Body of pancreas (tissue), 4 donors: Measurements from ENCODE around the gene FRG2C. TPM values are rescaled to one million over a fixed set of nuclear protein-coding genes. Genes with fewer than 3 reads are reported as not detected.
A peak's percentile ranks its signal among the peaks of the same experiment; 100 is the strongest.
"Not testable (repeated sequence)": the region's sequence is repeated elsewhere in the genome, so short reads cannot be mapped to it uniquely, and the experiment has no call there.

ENCODE experiments used
- ATAC-seq: fragments of 150-250 bp; one replicate; pipeline ENCODE4 v1.9.1; 2016
- DNase-seq, 4 donors: peaks; one replicate each; pipeline ENCODE4 v3.0.0-alpha.2; 2019
- H3K27ac ChIP-seq, 4 donors: fragments of 200-600 bp; sonication (generic); 1 replicate in 3 of 4; 2 replicates in 1 of 4; pipeline versions ENCODE4 v1.5.1 to v1.6.1; 2016 to 2019; ENCODE audit warnings: mild to moderate bottlenecking in 1 of 4, mixed read lengths in 1 of 4, moderate library complexity in 1 of 4
- H3K27me3 ChIP-seq, 2 donors: fragments of 200-600 bp; sonication (generic); one replicate each; pipeline ENCODE4 v1.6.0; 2016; ENCODE audit warnings: mild to moderate bottlenecking in 1 of 2
- H3K36me3 ChIP-seq, 2 donors: fragments of 200-600 bp; sonication (generic); replicated peaks in 1 of 2; 2 replicates each; pipeline ENCODE4 v1.5.1; 2016; ENCODE audit warnings: low read depth in 2 of 2; ENCODE audit not compliant: insufficient read depth in 1 of 2
- H3K4me1 ChIP-seq: fragments of 200-600 bp; sonication (generic); one replicate; pipeline ENCODE4 v1.6.0; 2016
- H3K4me3 ChIP-seq, 2 donors: fragments of 200-600 bp; sonication (generic); 1 replicate in 1 of 2; 2 replicates in 1 of 2; pipeline ENCODE4 v1.5.1; 2016 to 2019
- H3K9me3 ChIP-seq, 3 donors: fragments of 200-600 bp; sonication (generic); 1 replicate in 2 of 3; 2 replicates in 1 of 3; pipeline ENCODE4 v1.5.1; 2016
- POLR2A ChIP-seq, 3 donors: fragments of 450-650 bp; IDR thresholded peaks; one replicate each; pipeline ENCODE4 v1.6.1; 2016; ENCODE audit warnings: antibody characterized with exemption in 3 of 3, mild to moderate bottlenecking in 2 of 3
- WGBS, 2 donors: methylation state at CpG; one replicate each; pipeline ENCODE4 v1.1.5; 2017; 5-methylcytosine and 5-hydroxymethylcytosine counted together
- intact Hi-C: fragments of 100-400 bp; cut with DNase I; formaldehyde crosslinking; loops from one replicate; pipeline ENCODE4 v1.15.1; 2023
- total RNA-seq, 2 donors: library from RNA; depleted of rRNA; stranded (reverse); fragments of >200 nt; gene quantifications; one replicate each; pipeline ENCODE4 v1.1.0, GENCODE V29; 2016
- TF ChIP-seq, protein P1 (sequence below), 7 experiments: fragments of 450-650 bp in 4 of 7; fragments of 200-600 bp in 3 of 7; sonication (generic) in 3 of 7; IDR thresholded peaks; one replicate each; pipeline ENCODE4 v1.5.1; 2016 to 2019; ENCODE audit warnings: antibody characterized with exemption in 7 of 7

FRG2C gene
- not detected for total RNA-seq

- intact Hi-C loops, H3K36me3 ChIP-seq, H3K9me3 ChIP-seq, DNase-seq, H3K27me3 ChIP-seq, H3K4me1 ChIP-seq, H3K27ac ChIP-seq, H3K4me3 ChIP-seq, ATAC-seq: not testable (repeated sequence)
- 69 to 70% methylated on average over 9 of the region's 9 CpGs for WGBS, 2 donors
Measured at GRCh38 chr3:75664028-75664427, at the start of gene FRG2C. Gene FRG2C, plus strand, starts transcription at chr3:75664328. Its CDS starts 52 bp downstream, at chr3:75664380.

GRCh38 chr3:75618666-75619305 lies 45.3 kb upstream of the FRG2C start:
- H3K27ac ChIP-seq, H3K36me3 ChIP-seq, H3K9me3 ChIP-seq, H3K27me3 ChIP-seq, intact Hi-C loops: not testable (repeated sequence)
- ATAC-seq (peak; percentile 71), DNase-seq (peak; percentile 70 to 86 (median 80))
- 0 to 3% methylated on average over 11 to 43 of the region's 43 CpGs for WGBS, 2 donors
- peaks cover 16% of the 10 kb centered on the region for H3K4me1 ChIP-seq
- peak overlapping the region; percentile 16 to 27 for H3K4me3 ChIP-seq

DNA sequence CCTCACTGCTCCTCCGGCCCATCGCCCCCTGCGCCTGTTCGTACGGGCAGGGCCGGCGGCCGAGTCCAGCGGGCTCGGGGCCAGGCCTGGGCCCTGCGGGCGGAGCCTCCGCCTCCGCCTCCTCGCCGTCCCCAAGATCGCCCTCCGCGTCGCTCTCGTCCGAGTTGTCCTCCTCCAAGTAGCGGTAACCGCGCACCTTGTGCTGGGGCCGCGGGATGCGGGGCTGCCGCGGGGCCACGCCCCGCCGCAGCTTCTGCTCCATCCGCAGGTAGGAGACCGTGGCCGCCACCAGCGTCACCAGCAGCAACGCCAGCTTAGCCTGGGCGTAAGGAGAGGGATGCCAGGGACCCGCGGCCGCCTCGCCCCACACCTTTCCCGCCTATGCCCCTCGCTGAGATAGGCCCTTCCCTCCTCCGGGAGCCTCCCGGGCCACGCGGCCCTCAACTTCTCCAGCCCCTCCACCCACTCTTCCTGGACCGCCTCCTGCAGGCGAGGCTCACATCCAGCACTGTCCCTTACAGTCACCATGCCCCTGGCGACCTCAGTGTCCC lies 44.6 kb upstream of the FRG2C start:
- TF ChIP-seq POLR2A (IDR thresholded peaks at IDR 0.05), result peak in 1 of 3 donors; percentile 8
- H3K4me1 ChIP-seq, result peaks cover 16% of the 10 kb centered on the region
- peak in 3 of 4 donors; percentile 26 to 31 (median 30) for DNase-seq
- H3K27me3 ChIP-seq, H3K9me3 ChIP-seq, H3K36me3 ChIP-seq, H3K27ac ChIP-seq, ATAC-seq, intact Hi-C loops: not testable (repeated sequence)
- peak overlapping the region; percentile 16 to 27 for H3K4me3 ChIP-seq
- WGBS, 2 donors, result 0 to 2% methylated on average over 1 to 37 of the region's 52 CpGs

DNA sequence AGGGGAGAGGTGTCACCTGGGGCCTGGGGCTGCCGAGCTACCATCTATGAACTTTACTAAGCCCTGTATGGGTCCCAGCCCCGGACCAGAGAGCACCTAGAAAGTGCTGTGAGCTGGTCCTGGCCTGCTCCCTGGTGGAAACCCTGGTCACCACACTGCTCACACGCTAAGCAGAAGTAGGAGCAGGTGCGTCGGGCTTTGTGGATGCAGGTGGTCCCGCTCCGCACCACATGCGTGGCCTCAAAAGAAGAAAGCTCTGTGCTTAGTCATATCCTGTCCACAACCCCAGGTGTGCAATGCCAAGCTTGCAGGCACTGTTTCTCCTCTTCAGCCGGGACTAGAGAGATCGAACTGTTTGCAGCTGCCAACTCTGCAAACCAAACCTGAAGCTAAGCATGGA lies 42.4 kb upstream of the FRG2C start:
- H3K27ac ChIP-seq, H3K27me3 ChIP-seq, DNase-seq, H3K9me3 ChIP-seq, ATAC-seq, H3K4me3 ChIP-seq, intact Hi-C loops, H3K36me3 ChIP-seq: not testable (repeated sequence)
- 47 to 67% methylated on average over 3 to 10 of the region's 10 CpGs for WGBS, 2 donors
- H3K4me1 ChIP-seq, result peaks cover 16% of the 10 kb centered on the region

- H3K9me3 ChIP-seq, intact Hi-C loops, ATAC-seq, H3K4me3 ChIP-seq, H3K27me3 ChIP-seq, H3K36me3 ChIP-seq, DNase-seq, H3K27ac ChIP-seq: not testable (repeated sequence)
- WGBS, 2 donors, result 86 to 90% methylated on average over 1 to 8 of the region's 13 CpGs
- peaks cover 13% of the 10 kb centered on the region for H3K4me1 ChIP-seq
Measured at GRCh38 chr3:75623656-75624055, 40.5 kb upstream of the FRG2C start.

DNA sequence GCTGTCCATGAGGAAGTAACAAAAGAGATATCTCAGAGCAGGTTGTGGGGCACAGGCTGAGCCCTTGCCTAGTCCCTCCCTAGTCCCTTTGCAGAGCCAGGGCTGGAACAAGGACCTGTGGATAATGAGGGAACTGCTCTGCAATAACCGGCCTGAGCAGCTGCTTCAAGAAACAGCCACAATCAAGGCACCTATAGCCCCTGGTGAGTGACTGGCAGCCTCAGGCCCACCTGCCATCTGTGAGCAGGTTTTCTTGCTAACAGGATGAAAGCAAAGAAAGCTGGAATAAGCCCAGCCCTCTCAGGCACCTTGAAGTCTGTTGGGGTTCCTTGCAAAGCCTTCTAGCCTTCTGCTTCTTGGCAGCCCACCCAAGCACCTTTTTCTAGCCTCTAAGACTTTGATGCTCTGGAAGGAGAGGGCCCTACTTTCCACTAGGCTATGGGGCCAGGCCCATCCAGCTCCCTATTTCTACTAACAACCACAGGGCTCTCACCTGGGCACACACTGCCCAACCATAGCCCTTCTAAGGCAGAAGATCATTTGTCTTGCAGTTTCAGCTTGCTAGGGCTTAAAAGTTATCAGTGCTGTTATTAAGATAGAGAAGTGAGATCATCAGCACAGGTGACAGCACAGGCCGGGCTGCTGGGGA lies 33.1 kb upstream of the FRG2C start:
- intact Hi-C loops, ATAC-seq, H3K27me3 ChIP-seq, H3K36me3 ChIP-seq, H3K4me1 ChIP-seq, H3K27ac ChIP-seq, H3K4me3 ChIP-seq, DNase-seq, H3K9me3 ChIP-seq: not testable (repeated sequence)
- 61% methylated on average over 2 of the region's 2 CpGs; no CpG with 5 or more reads in 1 of the 2 donors for WGBS, 2 donors

GRCh38 chr3:75631541-75631940 lies 32.6 kb upstream of the FRG2C start:
- intact Hi-C loops, result no loop called here
- 69% methylated on average over 4 of the region's 4 CpGs; no CpG with 5 or more reads in 1 of the 2 donors for WGBS, 2 donors

DNA sequence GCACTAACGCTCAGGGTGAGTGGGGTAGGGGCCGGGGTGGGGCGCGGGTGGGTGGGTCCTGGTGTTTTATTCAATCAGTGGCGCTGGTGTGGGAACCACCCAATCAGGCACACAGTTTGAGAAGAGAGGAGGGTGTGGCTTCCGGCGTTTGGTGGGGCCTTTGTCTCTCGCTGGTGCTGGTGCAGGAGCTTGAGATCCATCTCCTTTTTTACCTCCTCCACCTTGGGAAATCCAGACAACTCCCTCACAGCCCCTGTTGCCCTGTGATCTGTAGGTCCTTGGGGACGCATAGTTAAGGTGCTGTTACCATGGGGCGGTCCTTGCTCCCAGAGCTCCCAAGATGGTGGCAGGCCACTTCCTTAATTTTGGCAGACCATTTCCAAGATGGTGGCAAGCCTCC lies 25.2 kb upstream of the FRG2C start:
- H3K27ac ChIP-seq, H3K4me1 ChIP-seq, DNase-seq, H3K9me3 ChIP-seq, intact Hi-C loops, H3K36me3 ChIP-seq, ATAC-seq, H3K27me3 ChIP-seq, H3K4me3 ChIP-seq: not testable (repeated sequence)
- 89 to 93% methylated on average over 10 of the region's 10 CpGs for WGBS, 2 donors

More at GRCh38 chr3:75631541-75631940, 32.6 kb upstream of the FRG2C start:
- Histone ChIP-seq H3K4me1 (no peaks in the 10 kb centered on the region), H3K4me3 (no peak overlapping the region), H3K36me3 (no peaks in the 10 kb centered on the region), H3K27me3 (no peaks in the 10 kb centered on the region), H3K27ac (no peak overlapping the region), H3K9me3 (no peaks in the 10 kb centered on the region)
- ATAC-seq (no peak), DNase-seq (no peak)
- TF ChIP-seq, protein P1, sequence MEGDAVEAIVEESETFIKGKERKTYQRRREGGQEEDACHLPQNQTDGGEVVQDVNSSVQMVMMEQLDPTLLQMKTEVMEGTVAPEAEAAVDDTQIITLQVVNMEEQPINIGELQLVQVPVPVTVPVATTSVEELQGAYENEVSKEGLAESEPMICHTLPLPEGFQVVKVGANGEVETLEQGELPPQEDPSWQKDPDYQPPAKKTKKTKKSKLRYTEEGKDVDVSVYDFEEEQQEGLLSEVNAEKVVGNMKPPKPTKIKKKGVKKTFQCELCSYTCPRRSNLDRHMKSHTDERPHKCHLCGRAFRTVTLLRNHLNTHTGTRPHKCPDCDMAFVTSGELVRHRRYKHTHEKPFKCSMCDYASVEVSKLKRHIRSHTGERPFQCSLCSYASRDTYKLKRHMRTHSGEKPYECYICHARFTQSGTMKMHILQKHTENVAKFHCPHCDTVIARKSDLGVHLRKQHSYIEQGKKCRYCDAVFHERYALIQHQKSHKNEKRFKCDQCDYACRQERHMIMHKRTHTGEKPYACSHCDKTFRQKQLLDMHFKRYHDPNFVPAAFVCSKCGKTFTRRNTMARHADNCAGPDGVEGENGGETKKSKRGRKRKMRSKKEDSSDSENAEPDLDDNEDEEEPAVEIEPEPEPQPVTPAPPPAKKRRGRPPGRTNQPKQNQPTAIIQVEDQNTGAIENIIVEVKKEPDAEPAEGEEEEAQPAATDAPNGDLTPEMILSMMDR (IDR thresholded peaks at IDR 0.05), result no peak
- no peak for TF ChIP-seq POLR2A (IDR thresholded peaks at IDR 0.05)

DNA sequence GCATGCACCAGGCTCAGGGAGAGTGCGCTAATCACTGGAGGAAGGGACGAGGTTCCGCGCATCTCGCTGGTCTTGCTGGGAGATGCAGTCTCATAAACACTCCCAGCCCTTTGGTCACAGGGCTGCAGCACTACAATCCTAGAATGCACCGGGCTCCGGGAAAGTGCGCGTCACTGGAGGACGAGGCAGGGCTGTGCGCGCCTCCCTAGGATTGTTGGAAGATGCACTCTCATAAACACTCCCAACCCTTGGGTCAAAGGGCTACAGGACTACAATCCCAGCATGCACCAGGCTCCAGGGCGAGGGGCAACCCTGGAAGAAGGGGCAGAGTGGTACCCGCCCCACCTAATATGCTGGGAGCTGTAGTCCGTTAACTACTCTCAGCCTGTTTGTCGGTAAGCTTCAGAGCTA lies 23.0 kb upstream of the FRG2C start:
- peak; percentile 55 to 71 (median 61) for DNase-seq
- H3K4me1 ChIP-seq, H3K4me3 ChIP-seq, intact Hi-C loops, H3K36me3 ChIP-seq, H3K9me3 ChIP-seq, ATAC-seq, H3K27me3 ChIP-seq: not testable (repeated sequence)
- H3K27ac ChIP-seq, result peak overlapping the region in 1 of 4 donors; percentile 22
- WGBS, 2 donors, result 43 to 51% methylated on average over 9 to 16 of the region's 16 CpGs
